Chondrocyte (in vitro differentiated cells): Measurements from ENCODE around the gene NBEA. TPM values are rescaled to one million over a fixed set of nuclear protein-coding genes. Genes with fewer than 3 reads are reported as not detected.

ENCODE experiments used
- DNase-seq: peaks from one replicate; pipeline ENCODE4 v3.0.0; 2021; ENCODE audit warnings: mixed read lengths, low spot score
- H3K27ac Mint-ChIP-seq: one replicate; pipeline ENCODE4 v1.8.0; 2021; ENCODE audit warnings: mild to moderate bottlenecking, moderate library complexity, mixed read lengths; ENCODE audit not compliant: unreplicated experiment
- H3K27me3 Mint-ChIP-seq: 2 replicates; pipeline ENCODE4 v1.8.0; 2021; ENCODE audit warnings: low read depth, mixed read lengths
- H3K36me3 Mint-ChIP-seq: 2 replicates; pipeline ENCODE4 v1.8.0; 2021; ENCODE audit warnings: low read depth, mixed read lengths
- H3K4me1 Mint-ChIP-seq: 2 replicates; pipeline ENCODE4 v1.8.0; 2021; ENCODE audit warnings: low read depth, mild to moderate bottlenecking, mixed read lengths
- H3K4me3 Mint-ChIP-seq: one replicate; pipeline ENCODE4 v1.8.0; 2021; ENCODE audit warnings: mild to moderate bottlenecking, moderate library complexity, mixed read lengths; ENCODE audit not compliant: unreplicated experiment
- H3K9me3 Mint-ChIP-seq: 2 replicates; pipeline ENCODE4 v1.8.0; 2021; ENCODE audit warnings: low read depth, mixed read lengths
- total RNA-seq: library from RNA; stranded (reverse); gene quantifications from 3 replicates; pipeline ENCODE4 v1.2.1, GENCODE V29; 2021
- TF ChIP-seq, protein P1 (sequence below): fragments of 200-600 bp; sonication (generic); IDR thresholded peaks from 2 replicates; pipeline ENCODE4 v1.5.0; 2021; ENCODE audit warnings: antibody characterized with exemption, mild to moderate bottlenecking, moderate library complexity

The NBEA gene
- total RNA-seq, 1 donor from 2014 or later, result 4.9 TPM

DNA sequence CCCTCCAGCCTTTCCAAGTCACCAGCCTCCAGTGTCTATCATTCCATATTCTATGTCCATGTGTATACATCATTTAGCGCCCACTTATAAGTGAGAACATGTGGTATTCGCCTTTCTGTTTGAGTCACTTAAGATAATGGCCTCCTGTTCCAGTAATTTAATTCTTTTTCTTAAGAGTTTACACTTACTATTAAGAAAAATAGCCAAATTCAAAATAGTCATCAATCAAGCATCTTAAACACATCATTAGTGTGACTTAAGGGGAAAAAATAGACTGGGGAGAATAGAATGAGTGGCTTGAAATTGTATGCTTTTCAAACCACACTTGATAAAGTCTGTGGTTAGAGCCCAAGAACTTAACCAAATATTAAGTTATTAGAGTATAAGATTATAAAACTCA, 286.5 kb downstream of the NBEA start:
- TF ChIP-seq, protein P1, sequence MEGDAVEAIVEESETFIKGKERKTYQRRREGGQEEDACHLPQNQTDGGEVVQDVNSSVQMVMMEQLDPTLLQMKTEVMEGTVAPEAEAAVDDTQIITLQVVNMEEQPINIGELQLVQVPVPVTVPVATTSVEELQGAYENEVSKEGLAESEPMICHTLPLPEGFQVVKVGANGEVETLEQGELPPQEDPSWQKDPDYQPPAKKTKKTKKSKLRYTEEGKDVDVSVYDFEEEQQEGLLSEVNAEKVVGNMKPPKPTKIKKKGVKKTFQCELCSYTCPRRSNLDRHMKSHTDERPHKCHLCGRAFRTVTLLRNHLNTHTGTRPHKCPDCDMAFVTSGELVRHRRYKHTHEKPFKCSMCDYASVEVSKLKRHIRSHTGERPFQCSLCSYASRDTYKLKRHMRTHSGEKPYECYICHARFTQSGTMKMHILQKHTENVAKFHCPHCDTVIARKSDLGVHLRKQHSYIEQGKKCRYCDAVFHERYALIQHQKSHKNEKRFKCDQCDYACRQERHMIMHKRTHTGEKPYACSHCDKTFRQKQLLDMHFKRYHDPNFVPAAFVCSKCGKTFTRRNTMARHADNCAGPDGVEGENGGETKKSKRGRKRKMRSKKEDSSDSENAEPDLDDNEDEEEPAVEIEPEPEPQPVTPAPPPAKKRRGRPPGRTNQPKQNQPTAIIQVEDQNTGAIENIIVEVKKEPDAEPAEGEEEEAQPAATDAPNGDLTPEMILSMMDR, result no peak
- Mint-ChIP-seq H3K27me3 (no peaks in the 10 kb centered on the region), H3K36me3 (no peaks in the 10 kb centered on the region), H3K4me3 (no peak overlapping the region), H3K27ac (no peak overlapping the region), H3K4me1 (no peaks in the 10 kb centered on the region), H3K9me3 (no peaks in the 10 kb centered on the region)
- no peak for DNase-seq

DNA sequence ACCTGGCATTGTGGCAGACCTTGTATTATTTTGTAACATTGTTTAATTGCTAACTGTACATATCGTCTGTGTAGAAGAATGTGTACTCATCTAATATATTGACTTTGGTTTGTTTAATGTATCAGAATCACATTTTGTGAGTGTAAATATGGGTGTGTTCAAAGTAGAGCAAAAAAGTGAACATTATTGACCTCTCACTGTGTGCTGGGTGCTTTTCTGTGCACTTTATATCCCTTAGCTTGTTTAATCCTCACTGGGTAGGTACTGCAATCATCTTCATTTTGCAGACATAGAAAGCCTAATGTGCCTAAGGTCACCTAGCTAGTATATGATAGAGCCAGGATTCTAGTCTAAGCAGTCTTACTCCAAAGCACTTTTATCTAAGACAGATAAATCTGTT, 289.4 kb downstream of the NBEA start:
- no peak for DNase-seq
- TF ChIP-seq, protein P1, result no peak
- H3K9me3 Mint-ChIP-seq, result no peaks in the 10 kb centered on the region
- no peaks in the 10 kb centered on the region for H3K4me1 Mint-ChIP-seq
- no peaks in the 10 kb centered on the region for H3K36me3 Mint-ChIP-seq
- H3K27me3 Mint-ChIP-seq, result no peaks in the 10 kb centered on the region
- H3K4me3 Mint-ChIP-seq, result no peak overlapping the region
- H3K27ac Mint-ChIP-seq, result no peak overlapping the region

- H3K9me3 Mint-ChIP-seq, result no peaks in the 10 kb centered on the region
- peaks cover 5% of the 10 kb centered on the region for H3K4me1 Mint-ChIP-seq
- H3K4me3 Mint-ChIP-seq, result no peak overlapping the region
- TF ChIP-seq, protein P1, result no peak
- DNase-seq, result no peak
- peaks cover 2% of the 10 kb centered on the region for H3K36me3 Mint-ChIP-seq
- H3K27me3 Mint-ChIP-seq, result no peaks in the 10 kb centered on the region
- H3K27ac Mint-ChIP-seq, result no peak overlapping the region
Measured at GRCh38 chr13:35238274-35238673, 296.2 kb downstream of the NBEA start.

DNA sequence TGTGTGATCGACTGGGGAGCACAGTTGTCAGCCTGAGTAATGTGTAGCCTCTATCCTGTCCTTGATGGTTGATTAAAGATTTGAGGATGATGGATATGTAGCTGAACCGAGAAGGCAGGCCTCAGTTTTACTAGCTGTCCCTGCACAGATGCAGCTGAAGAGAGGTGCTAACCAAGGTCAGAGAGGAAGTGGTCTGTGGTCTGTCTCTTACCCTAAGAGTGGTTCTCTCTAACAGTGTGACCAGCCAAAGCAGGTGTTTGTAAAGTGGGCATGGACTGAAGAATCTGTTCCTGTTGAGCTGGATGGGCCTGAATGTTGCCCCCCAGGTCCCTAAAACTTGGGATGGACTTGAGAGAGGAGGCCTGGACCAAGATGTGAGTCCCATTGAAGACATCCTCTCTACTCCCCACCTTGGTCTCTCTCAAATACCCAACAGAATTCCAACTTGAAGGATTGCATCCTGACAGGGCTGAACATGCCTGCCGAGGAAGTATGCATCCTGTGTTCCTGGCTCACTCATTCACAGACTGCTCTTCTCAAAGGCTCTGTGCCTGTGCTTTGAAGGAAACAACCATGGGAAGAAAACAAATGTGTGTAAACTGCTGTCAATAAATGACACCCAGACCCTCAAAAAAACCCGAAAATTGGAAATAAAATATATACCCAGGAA, 310.6 kb downstream of the NBEA start:
- Mint-ChIP-seq H3K27ac (no peak overlapping the region), H3K27me3 (no peaks in the 10 kb centered on the region), H3K9me3 (peaks cover 12% of the 10 kb centered on the region), H3K4me1 (no peaks in the 10 kb centered on the region), H3K4me3 (no peak overlapping the region), H3K36me3 (peaks cover 9% of the 10 kb centered on the region)
- TF ChIP-seq, protein P1, result no peak
- DNase-seq, result no peak

DNA sequence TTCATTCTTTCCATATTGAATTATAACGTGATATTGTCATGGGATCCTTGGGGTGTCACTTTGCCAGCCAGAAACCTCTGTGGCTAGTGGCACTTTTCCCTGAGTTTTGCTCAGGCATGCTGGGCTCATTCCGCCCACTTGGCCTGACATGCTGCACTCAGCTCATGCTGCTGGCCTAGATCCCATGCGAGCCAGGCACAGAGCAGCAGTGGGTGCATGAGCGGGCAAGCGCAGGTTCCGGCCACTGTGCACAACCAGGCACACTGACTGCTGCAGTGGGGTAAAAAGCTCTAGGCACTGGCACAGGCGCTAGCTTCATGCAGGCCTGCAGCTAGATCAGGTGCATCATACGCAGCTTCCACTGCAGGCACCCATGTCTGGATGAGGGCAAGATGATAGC, 313.2 kb downstream of the NBEA start:
- Mint-ChIP-seq H3K4me3 (no peak overlapping the region), H3K9me3 (no peaks in the 10 kb centered on the region), H3K36me3 (peaks cover 5% of the 10 kb centered on the region), H3K27ac (no peak overlapping the region), H3K27me3 (no peaks in the 10 kb centered on the region), H3K4me1 (no peaks in the 10 kb centered on the region)
- TF ChIP-seq, protein P1, result no peak
- no peak for DNase-seq
